Iris pigment epithelial cell (primary cell): Measurements from ENCODE around the gene CKS1B.
"Not testable (repeated sequence)": the region's sequence is repeated elsewhere in the genome, so short reads cannot be mapped to it uniquely, and the experiment has no call there.

ENCODE experiments used
- DNase-seq: peaks from one replicate; pipeline ENCODE4 v3.0.0-alpha.2; 2011; ENCODE audit warnings: low read depth

Gene CKS1B

GRCh38 chr1:154964359-154964758 lies 10.1 kb upstream of the CKS1B start:
- DNase-seq, result no peak

GRCh38 chr1:154966111-154966510 lies 8.4 kb upstream of the CKS1B start:
- DNase-seq, result no peak

- no peak for DNase-seq
Measured at GRCh38 chr1:154967331-154967950, 7.0 kb upstream of the CKS1B start.

GRCh38 chr1:154968731-154969130 lies 5.8 kb upstream of the CKS1B start:
- no peak for DNase-seq

GRCh38 chr1:154969246-154969645 lies 5.2 kb upstream of the CKS1B start:
- DNase-seq, result no peak

DNA sequence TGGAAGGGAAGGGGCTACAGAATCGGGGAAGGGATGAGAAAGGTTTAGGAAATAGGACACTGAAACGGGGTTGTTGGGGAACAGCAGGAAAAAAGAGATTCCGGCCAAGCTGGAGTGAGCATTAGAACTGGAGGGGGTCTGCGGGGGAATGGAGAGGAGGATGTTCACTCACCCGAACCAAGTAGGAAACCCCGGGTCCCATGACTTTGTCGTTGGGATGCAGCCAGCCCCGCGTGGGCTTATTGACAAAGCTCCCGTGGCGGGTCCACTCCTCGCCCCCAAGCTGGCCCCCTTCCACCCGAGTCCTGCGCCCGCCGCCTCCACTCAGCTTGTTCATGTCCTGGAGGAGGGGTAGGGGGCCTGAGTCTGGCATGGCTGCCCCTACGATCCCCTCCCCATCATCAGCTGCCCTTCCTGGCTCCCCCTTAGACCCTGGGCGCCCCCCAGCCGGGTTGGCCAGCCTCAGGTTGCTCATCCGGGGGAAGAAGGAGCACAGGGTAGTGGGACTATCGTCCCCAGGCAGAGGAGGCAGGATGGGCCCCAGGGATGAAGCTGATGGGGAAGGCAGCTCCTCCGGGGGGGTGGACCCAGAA lies 4.5 kb upstream of the CKS1B start:
- DNase-seq, result no peak

DNA sequence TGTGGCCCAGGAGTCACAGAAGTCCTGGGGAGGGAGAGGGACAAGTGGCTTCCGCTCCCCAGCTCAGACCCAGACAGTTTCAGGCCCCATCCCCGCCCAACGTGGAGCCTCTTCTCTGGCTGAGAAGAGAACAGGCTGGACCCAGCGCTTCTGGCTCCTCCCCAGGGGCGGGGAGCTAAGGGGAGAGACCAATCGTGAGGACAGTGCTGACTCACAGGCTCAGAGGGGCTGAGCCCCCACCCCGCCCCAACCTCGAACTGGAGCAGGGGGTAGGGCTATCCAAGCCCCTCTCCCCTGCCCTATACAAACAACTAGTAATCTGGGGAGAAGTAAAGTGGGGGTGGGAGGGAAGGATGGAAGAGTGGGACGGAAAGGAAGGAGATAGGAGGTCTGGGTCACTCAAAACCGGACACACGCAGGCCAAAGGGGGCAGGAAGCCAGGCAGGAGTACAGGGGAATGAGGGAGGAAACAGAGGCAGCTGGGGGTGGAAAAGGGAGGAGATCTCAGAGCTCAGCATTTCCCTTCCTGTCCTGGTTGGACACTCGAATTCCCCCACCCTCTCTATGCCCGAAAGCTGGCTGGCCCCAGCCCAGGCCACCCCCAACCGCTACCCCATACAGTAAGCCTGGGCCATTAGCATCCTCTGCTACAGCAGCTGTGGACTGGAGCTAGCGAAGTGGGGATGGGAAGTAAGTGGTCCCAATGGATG lies 3.7 kb upstream of the CKS1B start, which contains the start of gene SHC1:
TSS of gene SHC1 (minus strand) at position 117 of the 710 bp plus-strand sequence. CDS start 221 bp downstream, outside the sequence.
- DNase-seq, result peak; percentile 95

- peak; percentile 58 for DNase-seq
Measured at GRCh38 chr1:154971341-154971998, 3.0 kb upstream of the CKS1B start.

DNA sequence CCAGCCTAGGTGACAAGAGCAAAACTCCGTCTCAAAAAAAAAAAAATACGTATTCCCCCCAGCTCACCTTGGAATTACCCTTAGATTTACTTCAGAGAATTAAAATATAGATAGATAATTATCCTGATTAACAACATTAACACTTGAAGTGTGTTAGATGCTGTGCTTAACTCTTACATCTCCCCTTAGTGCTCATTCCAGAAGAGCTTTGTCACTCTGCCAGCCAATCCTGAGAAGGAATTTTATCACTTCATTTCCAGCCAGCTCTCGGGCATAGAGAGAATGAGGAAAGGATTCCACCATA lies 2.3 kb upstream of the CKS1B start:
- no peak for DNase-seq

- DNase-seq, result peak; percentile 90
Measured at GRCh38 chr1:154972517-154973343, 1.8 kb upstream of the CKS1B start.

DNA sequence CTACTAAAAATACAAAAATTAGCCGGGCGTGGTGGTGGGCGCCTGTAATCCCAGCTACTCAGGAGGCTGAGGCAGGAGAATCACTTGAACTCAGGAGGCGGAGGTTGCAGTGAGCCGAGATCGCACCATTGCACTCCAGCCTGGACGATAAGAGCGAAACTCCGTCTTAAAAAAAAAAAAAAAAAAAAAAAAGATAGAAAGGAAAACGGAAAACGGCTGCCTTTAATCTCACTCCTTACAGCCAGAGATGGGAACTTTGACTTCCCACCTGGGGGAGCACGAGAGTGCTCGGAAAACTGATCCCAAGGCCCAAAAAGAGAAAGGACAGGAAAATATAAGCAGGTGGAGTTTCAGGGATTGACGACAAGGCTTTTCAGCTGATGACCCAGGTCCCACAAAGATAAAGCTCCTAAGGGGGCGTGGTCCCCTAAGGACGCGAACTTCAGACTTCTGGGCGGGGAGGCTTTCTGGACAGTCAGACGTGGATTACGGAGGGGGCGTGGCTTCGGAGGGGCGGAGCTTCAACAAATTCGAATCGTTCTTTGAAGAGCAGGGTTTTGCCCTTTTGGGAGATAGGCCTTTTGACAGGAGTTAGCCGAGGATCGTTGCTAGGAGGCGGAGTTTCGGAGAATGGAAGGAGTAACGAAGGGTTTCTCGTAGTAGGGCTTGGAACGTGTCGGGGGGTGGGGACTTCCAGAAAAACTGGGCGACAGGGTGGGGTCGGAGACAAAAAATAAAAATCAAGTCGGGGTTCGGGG lies 958 bp upstream of the CKS1B start:
- peak; percentile 98 for DNase-seq

- peak; percentile 87 for DNase-seq
Measured at GRCh38 chr1:154974808-154975408, 427 bp downstream of the CKS1B start.

- DNase-seq, result peak; percentile 73
Measured at GRCh38 chr1:154975409-154976059, 1.1 kb downstream of the CKS1B start.

- DNase-seq, result not testable (repeated sequence)
Measured at GRCh38 chr1:154977762-154978161, 3.3 kb downstream of the CKS1B start.

DNA sequence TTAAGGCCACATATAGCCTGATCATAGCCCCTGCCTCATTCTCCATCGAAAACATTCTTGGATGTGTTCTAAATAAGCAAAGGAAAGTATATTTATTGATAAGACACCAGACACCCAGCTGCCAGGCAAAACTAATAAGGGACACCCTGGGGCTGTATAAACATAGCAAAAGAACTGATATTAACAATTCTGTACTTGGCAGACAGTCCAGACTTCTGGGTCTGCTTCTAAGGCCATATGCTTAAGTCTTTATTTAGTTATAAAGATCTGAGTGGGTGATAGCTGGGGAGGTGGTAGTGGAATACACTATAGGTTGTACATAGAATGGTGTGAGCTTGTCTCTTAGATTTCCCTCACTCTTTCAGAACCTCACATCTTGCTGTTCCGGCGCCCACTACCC lies 3.9 kb downstream of the CKS1B start:
- no peak for DNase-seq

DNA sequence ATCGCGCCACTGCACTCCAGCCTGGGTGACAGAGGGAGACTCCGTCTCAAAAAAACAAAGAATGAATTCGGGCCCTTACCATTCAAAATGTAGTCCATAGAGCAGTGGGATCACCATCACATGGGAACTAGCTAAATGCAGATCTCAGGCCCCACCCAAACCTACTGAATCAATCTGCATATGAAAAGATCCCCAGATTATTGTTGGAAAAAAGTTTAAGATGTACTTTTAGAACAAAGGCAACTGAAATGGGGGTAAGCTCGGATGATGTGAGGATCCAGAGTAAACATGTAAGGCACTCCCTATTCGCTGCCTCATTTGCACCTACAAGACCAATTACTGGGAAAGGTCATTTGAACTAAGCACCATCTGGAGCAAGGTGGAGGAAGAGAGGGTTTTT lies 7.9 kb downstream of the CKS1B start:
- no peak for DNase-seq

DNA sequence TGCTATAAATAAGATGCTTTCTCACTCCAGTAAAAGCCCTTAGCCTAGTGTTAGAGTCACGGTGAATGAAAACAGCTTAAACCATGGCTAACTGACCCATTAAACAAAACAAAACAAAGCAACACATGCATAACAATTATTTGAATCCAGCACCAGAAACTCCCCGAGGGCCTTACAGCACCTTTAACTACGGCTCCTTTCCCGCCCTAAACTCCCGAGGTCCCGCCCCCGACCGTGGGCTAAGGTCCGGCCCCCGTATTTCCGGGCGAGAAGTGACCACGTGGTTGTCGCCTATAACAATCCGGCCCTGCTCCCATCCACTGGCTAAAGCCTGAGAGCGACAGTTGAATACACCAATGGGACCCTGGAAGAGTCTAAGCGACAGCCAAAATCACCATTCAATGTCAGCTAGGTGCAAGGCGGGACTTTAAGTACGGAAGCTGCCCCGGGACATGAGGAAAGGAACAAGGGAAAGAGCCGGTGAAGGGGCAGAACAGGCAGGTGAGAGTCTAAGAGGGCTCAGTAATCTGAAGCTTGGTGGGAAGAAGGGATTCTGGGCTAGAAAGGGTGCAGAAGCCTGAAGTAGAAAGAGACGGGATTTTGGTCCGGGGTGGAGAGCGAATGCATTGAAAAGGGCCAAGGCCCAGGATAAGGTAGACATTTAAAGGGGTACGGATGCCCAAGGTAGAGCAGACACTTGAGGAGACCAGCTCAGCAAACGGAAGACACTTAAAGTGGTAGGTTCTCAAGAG lies 8.6 kb downstream of the CKS1B start, which contains the start of gene FLAD1:
TSS of gene FLAD1 (plus strand) at position 448 of the 752 bp plus-strand sequence. CDS start 351 bp downstream, outside the sequence.
- DNase-seq, result peak; percentile 100

DNA sequence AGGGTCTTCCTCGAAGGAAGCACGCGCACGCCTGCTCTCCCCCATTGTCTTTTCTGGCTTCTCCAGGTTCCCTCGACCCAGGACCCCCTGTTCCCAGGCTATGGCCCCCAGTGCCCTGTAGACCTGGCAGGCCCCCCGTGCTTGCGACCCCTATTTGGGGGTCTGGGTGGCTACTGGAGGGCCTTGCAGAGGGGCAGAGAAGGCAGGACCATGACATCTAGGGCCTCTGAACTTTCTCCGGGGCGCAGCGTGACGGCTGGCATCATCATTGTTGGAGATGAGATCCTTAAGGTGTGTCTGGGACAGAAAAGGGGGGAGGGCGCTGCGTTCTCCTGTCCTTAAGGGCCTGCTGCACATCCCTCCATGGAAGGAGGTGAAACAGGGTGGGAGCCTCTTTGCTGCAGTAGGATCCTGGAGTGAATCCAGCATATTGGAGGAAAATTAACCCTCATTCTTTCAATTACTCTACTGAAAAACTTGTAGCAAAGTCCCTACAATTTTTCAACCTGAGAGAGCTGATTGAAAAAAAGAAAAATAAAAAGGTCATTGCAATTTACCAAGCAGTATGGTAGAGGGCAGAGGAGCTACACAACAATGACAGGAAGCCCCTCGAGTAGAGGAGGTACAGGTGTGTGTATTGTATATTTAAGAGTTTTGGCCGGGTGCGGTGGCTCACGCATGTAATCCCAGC lies 9.4 kb downstream of the CKS1B start:
- no peak for DNase-seq

DNA sequence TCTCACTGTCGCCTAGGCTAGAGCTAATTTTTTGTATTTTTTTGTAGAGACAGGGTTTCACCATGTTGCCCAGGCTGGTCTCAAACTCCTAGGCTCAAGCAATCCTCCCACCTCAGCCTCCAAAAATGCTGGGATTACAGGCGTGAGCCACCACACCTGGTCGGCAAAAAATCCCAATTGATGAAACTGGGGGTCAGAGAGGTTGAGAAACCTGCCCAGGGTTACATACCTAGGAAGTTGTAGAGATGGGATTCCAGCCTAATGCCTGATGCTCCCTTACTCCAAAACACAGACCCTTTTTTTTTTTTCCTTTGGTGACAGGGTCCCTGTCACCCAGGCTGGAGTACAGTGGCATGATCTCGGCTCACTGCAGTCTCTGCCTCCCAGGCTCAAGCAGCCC lies 12.3 kb downstream of the CKS1B start:
- not testable (repeated sequence) for DNase-seq
